ENCODE results near the gene ZNF688. TPM values are rescaled to one million over a fixed set of nuclear protein-coding genes. Genes with fewer than 3 reads are reported as not detected.

Gene ZNF688
- total RNA-seq: 1 to 10 TPM; 7.1 to 9.1 TPM

DNA sequence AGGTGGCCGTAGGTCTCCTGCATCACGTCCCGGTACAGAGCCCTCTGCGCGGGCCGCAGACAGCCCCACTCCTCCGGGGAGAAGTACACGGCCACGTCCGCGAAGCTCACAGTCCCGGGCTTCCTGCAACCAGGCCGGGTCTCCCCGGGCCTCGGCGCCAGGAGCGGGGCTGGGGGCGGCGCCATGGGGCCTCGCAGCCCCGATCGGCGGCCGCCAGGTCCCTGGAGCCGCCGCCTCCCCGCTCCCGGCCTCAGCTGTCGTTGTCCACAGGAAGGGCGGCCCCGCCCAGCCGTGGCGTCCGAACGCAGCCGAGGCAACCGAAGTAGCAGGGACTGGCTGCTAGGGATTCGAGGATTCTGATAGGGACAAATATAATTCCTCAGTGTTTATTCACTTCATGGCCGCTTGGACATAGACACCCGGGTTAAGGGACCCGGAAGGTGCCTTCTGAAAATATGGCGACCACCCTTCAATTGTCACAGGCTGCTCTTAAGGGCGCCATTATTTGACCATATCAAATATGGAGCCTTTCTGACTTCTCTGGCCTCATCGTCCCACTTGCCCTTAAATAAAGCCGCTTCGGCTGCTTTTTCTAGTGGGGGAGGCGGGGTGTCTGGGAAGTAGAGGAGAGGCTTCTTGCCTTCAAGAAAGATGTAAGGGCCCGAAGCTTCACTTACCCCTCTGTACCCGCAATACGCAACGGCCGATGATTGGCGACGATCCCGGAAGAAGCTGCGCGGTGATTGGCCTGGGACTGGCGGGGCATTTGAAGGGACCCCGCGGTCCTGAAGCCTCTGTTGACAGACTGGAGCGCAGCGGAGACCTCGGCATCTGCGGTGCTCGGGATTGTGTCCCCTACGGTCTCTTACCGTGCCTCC is at the start of gene ZNF688:
TSS of gene ZNF688 (minus strand) at position 270 of the 878 bp plus-strand sequence. CDS start at position 185, 85 bp downstream.
- ATAC-seq: peak; percentile 79
- ChIA-PET CTCF (interaction anchor here (0.7 to 1.6 kb wide), 17 partner anchors 12 to 297 kb away, joined by 3 to 12 read pairs (median 4); partner anchors contain the start of genes DCTPP1, ZNF747, ZNF764 and ZNF785), POLR2A (interaction anchor here (0.6 to 2.2 kb wide), 16 partner anchors 9 to 201 kb away, joined by 3 to 21 read pairs (median 4); partner anchors contain the start of genes DCTPP1, ZNF747, ZNF764 and ZNF785)
- intact Hi-C loops (cut with DNase I, micrococcal nuclease): loop anchor here (1.0 to 2.0 kb wide), 8 partner anchors 13 to 141 kb away; partner anchors contain the start of genes ZNF764 (in 2 of the 2), ZNF785 (in 2 of the 2), DCTPP1 (in 1 of the 2) and PRR14 (in 1 of the 2)
- Mint-ChIP-seq H3K27ac (peak within 1 kb of the TSS; percentile 93), H3K27me3 (no peaks in the 10 kb centered on the region), H3K4me1 (peaks cover 60% of the 10 kb centered on the region), H3K4me3 (peak within 1 kb of the TSS; percentile 87), H3K36me3 (ENCODE audit: low read depth) (peaks cover 8% of the 10 kb centered on the region), H3K9me3 (ENCODE audit: low read depth) (no peaks in the 10 kb centered on the region)
- DNase-seq: peak; percentile 95

- Mint-ChIP-seq H3K9me3 (ENCODE audit: low read depth) (no peaks in the 10 kb centered on the region), H3K4me1 (no peaks in the 10 kb centered on the region), H3K36me3 (ENCODE audit: low read depth) (no peaks in the 10 kb centered on the region), H3K27ac (no peak overlapping the region), H3K27me3 (no peaks in the 10 kb centered on the region), H3K4me3 (no peak overlapping the region)
- intact Hi-C loops (cut with DNase I, micrococcal nuclease): no loop called here
- POLR2A ChIA-PET: no interaction called here
- ATAC-seq (no peak), DNase-seq (no peak)
- CTCF ChIA-PET: interaction anchor here (0.8 to 1.8 kb wide), 8 partner anchors 9 to 213 kb away, joined by 3 to 13 read pairs (median 4); partner anchors contain the start of genes DCTPP1, ZNF689 and ZNF771
These were observed 48.7 kb upstream of the ZNF688 start for GRCh38 chr16:30620169-30620568.

GRCh38 chr16:30619638-30620037 is 48.1 kb upstream of the ZNF688 start:
- Mint-ChIP-seq H3K4me3 (no peak overlapping the region), H3K27ac (no peak overlapping the region), H3K36me3 (ENCODE audit: low read depth) (no peaks in the 10 kb centered on the region), H3K9me3 (ENCODE audit: low read depth) (no peaks in the 10 kb centered on the region), H3K4me1 (no peaks in the 10 kb centered on the region), H3K27me3 (no peaks in the 10 kb centered on the region)
- no peak for ATAC-seq
- intact Hi-C loops (cut with DNase I, micrococcal nuclease): loop anchor here (5.0 to 10.0 kb wide), 2 partner anchors 187 to 495 kb away; partner anchors contain the start of genes DCTPP1 (in 1 of the 2) and MAPK3 (in 1 of the 2)
- DNase-seq: no peak
- ChIA-PET POLR2A (no interaction called here), CTCF (interaction anchor here (0.6 to 1.8 kb wide), 7 partner anchors 9 to 213 kb away, joined by 3 to 13 read pairs (median 4); partner anchors contain the start of gene ZNF771)

- Mint-ChIP-seq H3K4me1 (no peaks in the 10 kb centered on the region), H3K9me3 (ENCODE audit: low read depth) (no peaks in the 10 kb centered on the region), H3K27ac (no peak overlapping the region), H3K4me3 (no peak overlapping the region), H3K36me3 (ENCODE audit: low read depth) (no peaks in the 10 kb centered on the region), H3K27me3 (no peaks in the 10 kb centered on the region)
- ChIA-PET POLR2A (no interaction called here), CTCF (interaction anchor here (0.6 to 1.8 kb wide), 6 partner anchors 10 to 201 kb away, joined by 3 to 13 read pairs (median 4); no protein-coding TSS in a partner anchor)
- intact Hi-C loops (cut with DNase I, micrococcal nuclease): loop anchor here (5.0 to 10.0 kb wide), 2 partner anchors 187 to 494 kb away; partner anchors contain the start of genes DCTPP1 (in 1 of the 2) and MAPK3 (in 1 of the 2)
- ATAC-seq: no peak
- no peak for DNase-seq
These were observed 47.7 kb upstream of the ZNF688 start for GRCh38 chr16:30619202-30619601.

- ATAC-seq: peak; percentile 89
These were observed 44.0 kb upstream of the ZNF688 start for GRCh38 chr16:30615358-30616091.

DNA sequence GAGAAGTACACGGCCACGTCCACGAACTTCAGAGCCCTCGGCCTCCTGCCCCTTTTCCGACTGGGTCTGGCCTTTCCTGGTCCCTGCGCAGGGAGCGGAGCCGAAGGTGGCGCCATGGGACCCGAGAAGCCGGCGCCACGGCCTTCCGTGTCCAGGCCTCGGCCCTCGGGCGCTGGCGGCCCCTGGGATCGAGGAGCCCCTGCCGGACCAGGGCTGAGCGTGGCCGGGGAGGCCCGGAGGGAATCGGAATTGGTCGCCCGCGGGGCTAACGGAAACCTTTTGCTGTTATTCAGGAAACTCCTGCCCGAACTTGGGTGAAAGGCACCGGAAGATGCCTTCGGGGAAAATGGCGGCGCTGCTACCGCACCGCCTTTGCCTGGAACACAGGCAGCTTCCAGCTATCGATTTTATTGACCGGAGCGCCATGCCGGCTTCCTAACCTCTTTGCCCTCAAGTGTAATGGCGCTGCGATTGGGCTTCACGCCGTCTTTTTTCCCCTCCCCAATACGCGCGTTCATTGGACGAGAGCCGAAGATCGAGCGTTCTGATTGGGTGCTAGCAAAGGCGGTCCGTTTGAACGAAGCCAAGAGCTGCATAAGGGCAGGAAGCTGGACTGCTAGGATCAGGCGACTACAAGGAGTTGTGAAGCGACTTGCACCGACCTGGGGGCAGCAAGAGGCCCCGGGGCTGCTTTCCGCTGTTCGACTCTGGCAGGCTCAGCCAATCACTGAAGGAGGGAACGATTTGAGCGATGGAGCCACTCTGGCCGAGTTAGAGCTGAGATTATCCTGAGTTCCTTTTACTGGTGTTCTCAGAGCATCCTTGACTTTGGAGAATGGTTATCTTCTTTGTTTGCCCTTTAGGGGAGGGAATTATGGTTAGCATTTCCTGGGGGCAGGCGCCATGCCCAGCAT is 38.7 kb upstream of the ZNF688 start, which contains the start of gene ZNF689:
TSS of gene ZNF689 (minus strand) at position 464 of the 914 bp plus-strand sequence. CDS start at position 116, 348 bp downstream.
- intact Hi-C loops (cut with DNase I, micrococcal nuclease): loop anchor here in 1 of 2 experiments (1.0 to 10.0 kb wide), 12 partner anchors 24 to 543 kb away; partner anchors contain the start of genes ALDOA, DCTPP1, FBRS and MAPK3
- Mint-ChIP-seq H3K27me3 (no peaks in the 10 kb centered on the region), H3K4me3 (peak within 1 kb of the TSS; percentile 80), H3K36me3 (ENCODE audit: low read depth) (peaks cover 17% of the 10 kb centered on the region), H3K4me1 (peaks cover 19% of the 10 kb centered on the region), H3K9me3 (ENCODE audit: low read depth) (no peaks in the 10 kb centered on the region), H3K27ac (peak within 1 kb of the TSS; percentile 96)
- ChIA-PET POLR2A (interaction anchor here (0.5 to 1.6 kb wide), 13 partner anchors 24 to 239 kb away, joined by 3 to 9 read pairs (median 4); partner anchors contain the start of genes DCTPP1, FBRS, ZNF688 and ZNF747), CTCF (interaction anchor here (0.7 to 11.8 kb wide), 13 partner anchors 10 to 203 kb away, joined by 3 to 99 read pairs (median 3); partner anchors contain the start of genes DCTPP1, PRR14 and ZNF771)
- peak; percentile 96 for DNase-seq
- ATAC-seq: peak; percentile 88

More at GRCh38 chr16:30615358-30616091, 44.0 kb upstream of the ZNF688 start:
- no peak overlapping the region for H3K4me3 Mint-ChIP-seq
- H3K4me1 Mint-ChIP-seq: peaks cover 4% of the 10 kb centered on the region
- H3K27me3 Mint-ChIP-seq: no peaks in the 10 kb centered on the region
- no peaks in the 10 kb centered on the region for H3K36me3 Mint-ChIP-seq (ENCODE audit: low read depth)
- ChIA-PET CTCF (interaction anchor here (0.6 to 11.8 kb wide), 41 partner anchors 9 to 560 kb away, joined by 3 to 99 read pairs (median 4); partner anchors contain the start of genes DCTPP1, SEPTIN1, ZNF688 and ZNF747), POLR2A (interaction anchor here (0.6 to 1.0 kb wide), 3 partner anchors 9 to 186 kb away, joined by 3 to 4 read pairs (median 3); partner anchors contain the start of gene DCTPP1)
- intact Hi-C loops (cut with DNase I, micrococcal nuclease): loop anchor here (1.0 to 10.0 kb wide), 3 partner anchors 183 to 491 kb away; partner anchors contain the start of genes DCTPP1 (in 2 of the 2) and MAPK3 (in 1 of the 2)
- H3K9me3 Mint-ChIP-seq (ENCODE audit: low read depth): no peaks in the 10 kb centered on the region
- H3K27ac Mint-ChIP-seq: no peak overlapping the region
- peak; percentile 94 for DNase-seq

DNA sequence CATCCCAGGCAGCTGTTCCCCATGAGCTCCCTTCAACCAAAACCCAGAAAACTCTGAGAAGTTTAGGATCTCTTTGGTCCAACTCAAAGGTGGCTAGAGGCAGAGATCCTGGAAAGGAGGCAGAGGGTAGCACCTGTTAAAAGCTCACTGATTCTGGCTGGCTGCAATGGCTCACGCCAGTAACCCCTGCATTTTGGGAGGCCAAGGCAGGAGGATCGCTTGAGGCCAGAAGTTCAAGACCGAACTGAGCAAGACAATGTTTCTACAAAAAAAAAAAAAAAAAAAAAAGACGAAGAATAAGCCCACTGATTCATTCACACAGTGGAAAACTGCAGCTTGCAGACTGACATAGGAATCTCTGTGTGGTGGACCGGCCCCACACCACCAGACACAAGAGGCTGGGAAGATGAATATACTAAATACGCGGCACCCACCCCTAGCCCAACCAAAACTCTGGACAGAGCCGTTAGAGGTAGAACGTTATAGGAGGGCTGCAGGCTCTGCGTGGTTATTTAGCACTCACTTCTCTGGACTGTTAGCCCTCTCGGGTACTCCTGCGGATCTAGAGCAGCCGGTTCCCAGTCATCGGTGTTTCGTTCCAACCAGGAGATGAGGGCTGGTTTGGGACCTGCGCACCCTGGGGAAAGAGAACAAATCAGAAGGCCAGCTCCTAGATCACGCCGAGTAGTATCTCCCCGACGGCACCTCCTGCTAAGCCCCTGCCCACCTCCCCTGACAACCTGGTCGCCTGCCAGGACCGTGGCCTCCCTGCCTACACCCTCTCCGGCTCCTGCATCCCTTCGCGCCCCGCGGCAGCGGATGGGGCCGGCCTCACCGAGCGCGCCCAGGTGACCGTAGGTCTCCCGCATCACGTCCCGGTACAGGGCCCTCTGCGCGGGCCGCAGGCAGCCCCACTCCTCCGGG is 37.8 kb upstream of the ZNF688 start:
- intact Hi-C loops (cut with DNase I, micrococcal nuclease): no loop called here
- POLR2A ChIA-PET: interaction anchor here (0.6 to 1.6 kb wide), 14 partner anchors 11 to 437 kb away, joined by 3 to 9 read pairs (median 4); partner anchors contain the start of genes DCTPP1, FBRS, TBC1D10B and ZNF688
- Mint-ChIP-seq H3K9me3 (ENCODE audit: low read depth) (no peaks in the 10 kb centered on the region), H3K36me3 (ENCODE audit: low read depth) (peaks cover 24% of the 10 kb centered on the region), H3K27me3 (no peaks in the 10 kb centered on the region), H3K4me1 (peaks cover 19% of the 10 kb centered on the region), H3K4me3 (peak overlapping the region; percentile 80), H3K27ac (peak overlapping the region; percentile 96)
- ATAC-seq: peak; percentile 45
- CTCF ChIA-PET: interaction anchor here (0.7 to 11.8 kb wide), 11 partner anchors 9 to 214 kb away, joined by 3 to 99 read pairs (median 3); partner anchors contain the start of gene DCTPP1
- peak; percentile 67 for DNase-seq

DNA sequence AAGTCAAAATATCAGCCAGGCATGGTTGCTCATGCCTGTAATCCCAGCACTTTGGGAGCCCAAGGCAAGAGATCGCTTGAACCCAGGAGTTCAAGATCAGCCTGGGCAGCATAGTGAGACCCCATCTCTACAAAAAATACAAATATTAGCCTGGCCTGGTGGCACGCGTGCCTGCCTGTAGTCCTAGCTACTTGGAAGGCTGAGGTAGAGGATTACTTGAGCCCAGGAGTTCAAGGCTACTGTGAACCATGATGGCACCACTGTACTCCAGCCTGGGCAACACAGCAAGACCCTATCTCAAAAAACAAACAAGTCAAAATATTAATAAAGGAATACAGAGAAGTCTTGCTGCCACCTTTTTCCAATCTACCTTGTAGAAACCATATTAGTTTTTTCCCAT is 34.5 kb upstream of the ZNF688 start:
- Mint-ChIP-seq H3K27me3 (no peaks in the 10 kb centered on the region), H3K27ac (no peak overlapping the region), H3K36me3 (ENCODE audit: low read depth) (peaks cover 29% of the 10 kb centered on the region), H3K4me3 (no peak overlapping the region), H3K4me1 (peaks cover 19% of the 10 kb centered on the region), H3K9me3 (ENCODE audit: low read depth) (no peaks in the 10 kb centered on the region)
- CTCF ChIA-PET: interaction anchor here (1.7 to 11.8 kb wide), 3 partner anchors 6 to 23 kb away, joined by 8 to 99 read pairs (median 10); no protein-coding TSS in a partner anchor
- intact Hi-C loops (cut with DNase I, micrococcal nuclease): no loop called here
- ATAC-seq (no peak), DNase-seq (no peak)
- POLR2A ChIA-PET: no interaction called here

DNA sequence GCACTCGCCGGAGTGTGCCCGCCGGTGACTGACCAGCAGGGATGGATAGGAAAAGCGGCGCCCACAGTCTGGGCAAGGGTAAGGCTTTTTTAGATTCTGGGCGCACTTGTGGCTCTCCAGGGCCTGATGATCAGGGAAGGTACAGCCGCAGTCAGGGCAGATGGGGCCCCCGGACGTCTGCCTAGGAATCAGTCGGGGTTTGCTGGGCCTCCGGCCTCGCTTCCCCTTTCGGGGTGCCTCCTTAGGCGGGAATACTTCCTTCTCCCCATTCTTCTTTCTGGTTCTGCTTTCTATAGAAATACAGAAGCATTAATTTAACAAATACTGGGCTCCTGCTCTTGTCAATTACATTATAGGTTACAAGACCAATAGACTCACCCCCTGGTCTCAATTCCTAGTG is 33.6 kb upstream of the ZNF688 start:
- ChIA-PET CTCF (interaction anchor here (0.7 kb wide), 1 partner anchor 196 kb away, joined by 4 read pairs; no protein-coding TSS in a partner anchor), POLR2A (no interaction called here)
- H3K27ac Mint-ChIP-seq: no peak overlapping the region
- H3K9me3 Mint-ChIP-seq (ENCODE audit: low read depth): no peaks in the 10 kb centered on the region
- no peaks in the 10 kb centered on the region for H3K27me3 Mint-ChIP-seq
- intact Hi-C loops (cut with DNase I, micrococcal nuclease): no loop called here
- DNase-seq (no peak), ATAC-seq (no peak)
- peaks cover 32% of the 10 kb centered on the region for H3K36me3 Mint-ChIP-seq (ENCODE audit: low read depth)
- no peak overlapping the region for H3K4me3 Mint-ChIP-seq
- H3K4me1 Mint-ChIP-seq: peaks cover 13% of the 10 kb centered on the region

Data from activated CD4-positive, alpha-beta T cell treated with anti-CD3 and anti-CD28 coated beads for 36 hours (primary cell).